GM19455 (cell line): ENCODE measurements around the gene SMURF2.
"Not testable (repeated sequence)": the region's sequence is repeated elsewhere in the genome, so short reads cannot be mapped to it uniquely, and the experiment has no call there.

ENCODE experiments used
- ATAC-seq: cut with Tn5 transposase; IDR thresholded peaks from one replicate; pipeline ENCODE4 v1.9.1; 2021; ENCODE audit not compliant: unreplicated experiment

SMURF2 gene

GRCh38 chr17:64667807-64668721 lies 6.0 kb upstream of the SMURF2 start:
- not testable (repeated sequence) for ATAC-seq

DNA sequence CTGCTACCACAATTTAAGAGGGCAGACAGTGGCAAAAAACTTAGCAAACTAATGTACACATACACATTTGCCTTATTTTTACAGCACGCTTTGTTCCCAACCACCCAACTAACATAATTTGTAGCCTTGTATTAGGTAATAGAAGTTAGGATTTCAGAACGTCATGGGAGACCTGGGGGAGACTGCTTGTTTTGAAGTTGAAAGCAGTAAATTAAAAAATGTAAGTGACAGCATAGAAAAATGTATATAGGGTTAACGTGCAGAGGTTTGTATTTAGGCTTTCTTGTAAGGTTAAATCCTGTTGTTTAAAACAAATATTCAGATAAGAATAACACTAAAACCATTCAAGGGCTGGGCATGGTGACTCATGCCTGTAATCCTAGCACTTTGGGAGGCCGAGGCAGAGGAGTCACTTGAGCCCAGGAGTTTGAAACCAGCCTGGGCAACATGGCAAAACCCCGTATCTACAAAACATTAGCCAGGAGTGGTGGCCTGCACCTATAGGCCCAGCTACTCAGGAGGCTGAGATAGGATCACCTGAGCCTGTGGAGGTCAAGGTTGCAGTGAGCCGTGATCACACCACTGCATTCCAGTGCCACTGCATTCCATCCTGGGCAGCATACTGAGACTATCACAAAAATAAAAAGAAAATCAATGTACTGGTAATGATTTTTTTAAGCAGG lies 2.3 kb upstream of the SMURF2 start:
- ATAC-seq, result not testable (repeated sequence)

DNA sequence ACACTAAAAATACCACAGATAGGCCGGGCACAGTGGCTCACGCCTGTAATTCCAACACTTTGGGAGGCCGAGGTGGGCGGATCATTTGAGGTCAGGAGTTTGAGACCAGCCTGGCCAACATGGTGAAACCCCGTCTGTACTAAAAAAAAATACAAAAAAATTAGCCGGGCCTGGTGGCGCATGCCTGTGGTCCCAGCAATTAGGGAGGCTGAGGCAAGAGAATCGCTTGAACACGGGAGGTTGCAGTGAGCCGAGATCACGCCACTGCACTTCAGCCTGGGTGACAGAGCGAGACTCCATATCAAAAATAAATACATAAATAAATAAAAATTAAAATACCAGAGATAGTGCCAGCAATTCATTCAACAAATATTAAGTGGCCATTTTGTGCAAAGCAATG lies 1.7 kb upstream of the SMURF2 start:
- not testable (repeated sequence) for ATAC-seq

DNA sequence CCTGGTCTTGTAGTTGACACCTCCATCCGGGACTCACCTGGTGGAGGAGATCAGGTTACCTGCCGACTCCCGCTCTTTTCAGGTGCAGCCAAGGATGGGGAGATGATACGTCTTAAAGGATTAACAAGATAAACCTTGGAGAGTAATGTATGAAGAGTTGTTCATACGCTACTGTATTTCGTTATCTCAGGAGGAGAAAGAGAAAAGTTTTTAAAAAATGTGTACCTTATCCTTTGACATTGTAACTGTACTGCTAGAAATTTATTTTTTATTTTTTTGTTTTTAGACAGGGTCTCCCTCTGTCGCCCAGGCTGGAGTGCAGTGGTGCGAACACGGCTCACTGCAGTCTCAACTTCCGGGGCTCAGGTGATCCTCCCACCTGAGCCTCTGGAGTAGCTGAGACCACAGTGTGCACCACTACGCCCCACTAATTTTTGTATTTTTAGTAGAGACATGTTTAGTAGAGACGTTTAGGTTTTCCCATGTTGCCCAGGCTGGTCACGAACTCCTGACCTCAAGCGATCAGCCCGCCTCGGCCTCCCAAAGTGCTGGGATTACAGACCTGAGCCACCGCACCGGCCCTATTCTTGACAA lies 764 bp upstream of the SMURF2 start:
- no peak for ATAC-seq

DNA sequence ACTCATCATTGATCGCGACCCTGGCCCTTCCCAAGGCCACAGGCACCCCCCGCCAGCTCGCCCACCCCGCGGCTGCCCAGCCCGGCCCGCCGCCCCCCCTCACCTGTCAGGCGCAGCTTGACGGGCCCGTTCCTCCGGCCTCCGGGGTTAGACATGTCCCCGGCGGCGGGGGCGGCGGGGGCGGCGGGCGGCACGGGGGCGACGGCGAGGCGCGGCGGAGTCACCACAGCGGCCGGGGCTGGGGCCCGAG lies 456 bp downstream of the SMURF2 start:
- ATAC-seq, result no peak

DNA sequence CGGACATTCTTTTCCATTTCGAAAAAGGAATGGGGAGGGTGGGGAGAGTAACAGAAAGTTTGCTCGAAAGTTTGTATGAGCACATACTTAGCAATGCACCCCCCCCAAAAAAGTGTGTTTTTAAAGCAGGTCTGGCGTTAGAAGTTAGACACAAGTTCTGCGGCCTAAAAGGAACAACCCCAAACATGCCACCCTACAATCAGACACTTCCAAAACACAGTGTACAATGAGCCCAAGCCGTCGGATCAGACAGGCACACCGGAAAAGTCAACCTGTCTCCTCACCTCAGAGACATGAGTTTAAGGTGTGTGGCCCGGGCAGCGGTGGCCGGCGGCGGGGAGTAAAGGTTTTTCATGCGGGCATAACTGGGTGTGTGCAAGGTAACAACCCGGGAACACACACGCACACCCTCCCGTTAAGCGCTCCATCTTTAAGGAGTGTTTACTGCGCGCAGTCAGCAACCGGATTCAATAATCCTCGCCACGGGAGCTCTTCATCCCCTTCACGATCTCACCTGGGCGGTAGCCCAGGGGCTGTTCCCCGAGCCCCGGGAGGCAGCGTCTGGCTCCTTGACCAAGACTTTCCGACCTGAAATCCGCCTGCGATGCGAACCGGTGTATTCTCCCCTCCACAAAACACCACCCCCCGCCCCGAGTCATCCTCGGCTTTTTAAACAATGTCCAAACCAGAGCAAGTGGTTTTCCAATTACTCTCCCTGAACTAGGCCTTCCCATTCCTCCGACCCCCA lies 955 bp downstream of the SMURF2 start:
- peak; percentile 13 for ATAC-seq

GRCh38 chr17:64660195-64660977 lies 1.7 kb downstream of the SMURF2 start:
- not testable (repeated sequence) for ATAC-seq

- ATAC-seq, result no peak
Measured at GRCh38 chr17:64658931-64659330, 3.2 kb downstream of the SMURF2 start.

DNA sequence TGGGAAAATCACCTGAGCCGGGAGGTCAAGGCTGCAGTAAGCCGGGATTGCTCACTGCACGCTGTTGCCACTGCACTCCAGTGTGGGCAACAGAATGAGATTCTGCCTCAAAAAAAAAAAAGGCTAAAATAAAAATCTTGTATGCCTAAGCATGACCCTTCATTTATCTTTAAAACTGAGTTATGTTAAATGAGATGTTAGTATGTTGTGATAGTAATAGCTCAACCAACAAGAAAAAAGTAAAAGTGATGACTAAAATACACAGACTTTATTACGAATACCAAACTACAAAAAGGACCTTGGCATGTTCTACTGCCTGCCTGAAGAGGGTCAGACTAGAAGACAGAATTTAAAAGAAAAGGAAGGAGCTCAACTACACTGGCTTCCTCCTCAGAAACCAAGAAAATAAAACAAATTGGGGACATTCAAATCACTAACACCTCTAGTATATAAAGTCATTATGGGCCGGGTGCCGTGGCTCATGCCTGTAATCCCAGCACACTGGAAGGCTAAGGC lies 4.4 kb downstream of the SMURF2 start:
- no peak for ATAC-seq

- no peak for ATAC-seq
Measured at GRCh38 chr17:64655704-64656103, 6.4 kb downstream of the SMURF2 start.

- no peak for ATAC-seq
Measured at GRCh38 chr17:64653985-64654355, 8.1 kb downstream of the SMURF2 start.

- ATAC-seq, result no peak
Measured at GRCh38 chr17:64653325-64653984, 8.7 kb downstream of the SMURF2 start.

DNA sequence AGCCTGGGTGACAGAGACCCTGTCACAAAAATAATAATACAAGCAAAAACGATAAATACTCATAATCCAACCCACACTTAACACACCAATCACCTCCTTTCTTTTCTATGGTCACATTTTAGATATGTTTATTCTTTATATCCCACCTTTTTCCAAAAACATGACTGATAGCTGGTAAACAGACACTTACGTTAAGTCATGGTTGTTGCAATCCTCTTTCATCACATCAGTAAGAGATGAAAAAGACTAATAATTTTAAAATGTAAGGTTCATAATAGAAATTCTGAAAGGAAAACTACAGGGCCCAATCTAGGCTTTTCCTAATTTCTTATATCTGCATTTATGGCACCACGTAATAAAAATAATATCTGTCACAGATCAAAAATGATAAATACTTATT lies 10.2 kb downstream of the SMURF2 start:
- no peak for ATAC-seq

DNA sequence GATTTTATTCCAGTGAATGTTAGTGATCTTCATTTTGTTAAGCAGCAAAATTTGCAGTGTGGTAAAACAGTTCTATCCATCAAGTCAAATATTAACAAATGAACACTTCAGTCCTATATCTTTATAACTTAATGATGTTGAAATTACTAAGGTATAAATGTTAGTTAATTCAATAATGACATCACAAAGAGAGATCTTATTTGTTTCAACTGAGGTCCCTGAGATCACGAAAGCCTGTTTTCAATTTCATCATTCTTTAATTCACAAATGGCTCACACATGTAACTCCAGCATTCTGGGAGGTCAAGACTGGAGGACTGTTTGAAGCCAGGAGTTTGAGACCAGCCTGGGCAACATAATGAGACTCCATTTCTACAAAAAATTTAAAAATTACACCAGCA lies 13.9 kb downstream of the SMURF2 start:
- no peak for ATAC-seq

DNA sequence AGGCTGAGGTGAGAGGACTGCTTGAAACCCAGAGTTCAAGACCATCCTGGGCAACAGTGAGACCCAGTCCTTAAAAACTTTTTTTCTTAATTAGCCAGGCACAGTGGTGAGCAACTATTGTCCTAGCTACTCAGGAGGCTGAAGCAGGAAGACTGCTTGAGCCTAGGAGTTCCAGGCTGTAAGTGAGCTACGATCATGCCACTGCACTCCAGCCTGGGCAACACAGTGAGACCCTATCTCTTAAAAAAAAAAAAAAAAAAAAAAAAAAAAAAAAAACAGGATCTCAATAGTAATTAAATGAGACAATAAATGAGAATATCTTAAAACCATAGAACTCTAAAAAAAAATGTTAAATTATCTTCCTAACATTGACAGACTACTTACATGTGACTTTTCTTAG lies 14.3 kb downstream of the SMURF2 start:
- ATAC-seq, result no peak

GRCh38 chr17:64639516-64639915 lies 22.6 kb downstream of the SMURF2 start:
- ATAC-seq, result no peak

DNA sequence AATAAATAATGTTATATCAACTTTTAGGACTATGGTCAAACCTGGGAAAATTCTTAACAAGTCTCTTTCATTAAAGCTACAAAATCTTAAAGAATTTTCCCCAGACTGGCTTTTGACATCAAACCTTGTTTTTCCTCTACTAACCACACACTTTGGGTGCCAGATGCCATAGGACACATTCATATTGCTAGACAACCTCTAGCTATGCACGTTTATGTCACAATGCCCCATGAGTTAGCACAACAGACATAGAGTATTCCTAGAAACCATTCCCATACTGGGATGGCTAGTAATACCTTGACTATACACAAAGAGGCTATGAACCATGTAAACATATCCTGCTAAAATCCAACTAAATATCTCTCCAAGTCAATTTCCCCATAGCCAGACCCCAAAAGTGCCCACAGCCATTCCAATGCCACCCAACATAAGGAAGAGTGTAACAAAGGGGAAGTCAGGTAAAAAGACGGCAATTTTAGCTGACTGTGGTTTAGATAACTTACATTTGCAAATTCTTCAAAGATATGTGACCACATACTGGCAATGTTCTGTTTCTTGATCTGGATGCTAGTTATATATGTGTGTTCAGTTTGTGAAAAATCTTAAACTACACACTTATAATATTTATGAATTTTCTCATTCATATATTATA lies 23.4 kb downstream of the SMURF2 start:
- no peak for ATAC-seq

DNA sequence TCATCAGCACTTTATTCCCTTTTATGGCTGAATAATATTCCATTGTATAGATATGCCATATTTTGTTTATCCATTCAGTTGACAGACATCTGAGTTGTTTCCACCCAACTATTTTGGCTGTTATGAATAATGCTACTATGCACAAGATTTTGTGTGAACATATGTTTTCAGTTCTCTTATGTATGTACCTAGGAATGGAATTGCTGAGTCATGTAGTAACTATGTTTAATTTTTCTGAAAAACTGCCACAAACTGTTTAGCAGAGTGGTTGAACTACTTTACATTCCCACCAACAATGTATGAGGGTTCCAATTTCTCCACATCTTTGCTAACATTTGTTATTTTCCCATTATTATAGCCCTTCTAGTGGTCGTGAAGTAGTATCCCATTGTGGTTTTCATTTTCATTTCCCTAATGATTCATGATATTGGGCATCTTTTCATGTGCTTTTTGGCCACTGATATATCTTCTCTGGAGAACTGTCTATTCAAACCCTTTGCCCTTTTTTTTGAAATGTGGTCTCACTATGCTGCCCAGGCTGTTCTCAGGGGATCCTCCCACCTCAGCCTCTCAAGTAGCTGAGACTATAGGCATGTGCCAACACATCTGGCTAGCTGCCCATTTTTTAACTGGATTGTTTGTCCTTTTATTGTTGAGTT lies 26.3 kb downstream of the SMURF2 start:
- peak; percentile 83 for ATAC-seq

DNA sequence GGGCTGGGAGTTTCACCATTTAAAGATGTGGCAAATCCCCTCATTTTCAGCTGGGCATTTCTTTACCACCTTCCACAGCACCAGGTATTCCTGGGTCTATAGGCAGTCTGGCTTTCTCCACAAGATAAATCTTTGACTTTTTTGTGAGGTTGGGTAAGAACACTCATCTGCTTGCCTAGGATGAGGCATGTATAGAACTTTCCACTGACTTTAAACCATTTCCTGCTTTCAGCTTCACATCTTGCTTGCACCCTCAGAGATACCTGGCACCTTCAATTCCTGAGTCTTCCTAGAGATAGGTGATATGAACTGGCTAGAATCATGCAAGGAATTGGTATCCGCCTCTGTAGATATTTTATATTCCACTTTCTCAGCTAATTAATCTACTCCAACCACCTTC lies 27.9 kb downstream of the SMURF2 start:
- ATAC-seq, result no peak
